ENCODE data around the gene EIF2S2. TPM values are rescaled to one million over a fixed set of nuclear protein-coding genes. Genes with fewer than 3 reads are reported as not detected.
A peak's percentile ranks its signal among the peaks of the same experiment; 100 is the strongest.

Gene EIF2S2
- total RNA-seq, 1 experiment from 2014 or later = 121 TPM

GRCh38 chr20:34085544-34086040, 26.5 kb downstream of the EIF2S2 start:
- RAD21 ChIA-PET (ENCODE audit: low non-redundant PET in 1 of 2, low total read pairs in 2 of 2, uncharacterized antibody in 2 of 2, unreplicated experiment in 2 of 2) = no interaction called here
- H2AFZ ChIP-seq (ENCODE audit: low read depth, low read length, poor library complexity, severe bottlenecking) = no peak overlapping the region
- H3K79me2 ChIP-seq (ENCODE audit: insufficient read depth, low read length) = peaks cover 17% of the 10 kb centered on the region; the same call in 1 of the 2 replicates
- no peak overlapping the region for H3K27ac ChIP-seq (ENCODE audit: low read depth, low read length)
- no peaks in the 10 kb centered on the region for H3K9me2 ChIP-seq (ENCODE audit: insufficient read depth)
- no peaks in the 10 kb centered on the region for H3K27me3 ChIP-seq (ENCODE audit: insufficient read depth, low read length)
- BruUV-seq (replicated peaks) = TSS peak; percentile 4
- POLR2A ChIA-PET = no interaction called here
- no peak for ATAC-seq
- peaks cover 31 to 39% of the 10 kb centered on the region in 2 experiments for H3K36me3 ChIP-seq (ENCODE audit: control insufficient read depth in 1 of 2, insufficient read depth in 2 of 2, low read length in 2 of 2)
- no peak overlapping the region for H3K4me3 ChIP-seq (replicated peaks in 1 of 2; ENCODE audit: low read depth in 1 of 2, low read length in 2 of 2)
- intact Hi-C loops (cut with micrococcal nuclease) = no loop called here
- H3K9ac ChIP-seq (ENCODE audit: low read length) = no peak overlapping the region
- no peaks in the 10 kb centered on the region for H3K9me3 ChIP-seq (ENCODE audit: control insufficient read depth in 1 of 2, insufficient read depth in 1 of 2, low read depth in 1 of 2, low read length in 2 of 2)
- CTCF ChIA-PET = no interaction called here
- no peak overlapping the region for H3K4me2 ChIP-seq (ENCODE audit: low read length)
- H3K4me1 ChIP-seq (ENCODE audit: control insufficient read depth in 1 of 2, insufficient read depth in 2 of 2, low read length in 2 of 2) = 0 out of 4 replicates have a peak, but pooled peaks cover 0 to 4% of the 10 kb centered on the region in 2 experiments
- no peaks in the 10 kb centered on the region for H4K20me1 ChIP-seq (ENCODE audit: insufficient read depth)
- DNase-seq (ENCODE audit: low read depth, low spot score) = no peak
- TF ChIP-seq CTCF (IDR thresholded peaks at IDR 0.05 in 2 of 3, conservative IDR thresholded peaks at IDR 0.05 in 1 of 3; ENCODE audit: borderline replicate concordance in 1 of 3, insufficient read depth in 1 of 3, low read depth in 2 of 3, low read length in 2 of 3) (no peak), RAD21 (IDR thresholded peaks at IDR 0.05; ENCODE audit: low read depth) (no peak), TCF7L2 (IDR thresholded peaks at IDR 0.05; ENCODE audit: borderline replicate concordance, extremely low read depth, insufficient read depth, insufficient read length) (no peak), ELF1 (IDR thresholded peaks at IDR 0.05; ENCODE audit: borderline replicate concordance, low read depth) (no peak), POLR2A (IDR thresholded peaks at IDR 0.05; ENCODE audit: borderline replicate concordance, extremely low read depth, insufficient read depth, insufficient read length) (no peak), CBX3 (IDR thresholded peaks at IDR 0.05; ENCODE audit: low read depth) (no peak), JUND (IDR thresholded peaks at IDR 0.05) (no peak), EZH2 (IDR thresholded peaks at IDR 0.05) (no peak)
- TF ChIP-seq, protein P1, sequence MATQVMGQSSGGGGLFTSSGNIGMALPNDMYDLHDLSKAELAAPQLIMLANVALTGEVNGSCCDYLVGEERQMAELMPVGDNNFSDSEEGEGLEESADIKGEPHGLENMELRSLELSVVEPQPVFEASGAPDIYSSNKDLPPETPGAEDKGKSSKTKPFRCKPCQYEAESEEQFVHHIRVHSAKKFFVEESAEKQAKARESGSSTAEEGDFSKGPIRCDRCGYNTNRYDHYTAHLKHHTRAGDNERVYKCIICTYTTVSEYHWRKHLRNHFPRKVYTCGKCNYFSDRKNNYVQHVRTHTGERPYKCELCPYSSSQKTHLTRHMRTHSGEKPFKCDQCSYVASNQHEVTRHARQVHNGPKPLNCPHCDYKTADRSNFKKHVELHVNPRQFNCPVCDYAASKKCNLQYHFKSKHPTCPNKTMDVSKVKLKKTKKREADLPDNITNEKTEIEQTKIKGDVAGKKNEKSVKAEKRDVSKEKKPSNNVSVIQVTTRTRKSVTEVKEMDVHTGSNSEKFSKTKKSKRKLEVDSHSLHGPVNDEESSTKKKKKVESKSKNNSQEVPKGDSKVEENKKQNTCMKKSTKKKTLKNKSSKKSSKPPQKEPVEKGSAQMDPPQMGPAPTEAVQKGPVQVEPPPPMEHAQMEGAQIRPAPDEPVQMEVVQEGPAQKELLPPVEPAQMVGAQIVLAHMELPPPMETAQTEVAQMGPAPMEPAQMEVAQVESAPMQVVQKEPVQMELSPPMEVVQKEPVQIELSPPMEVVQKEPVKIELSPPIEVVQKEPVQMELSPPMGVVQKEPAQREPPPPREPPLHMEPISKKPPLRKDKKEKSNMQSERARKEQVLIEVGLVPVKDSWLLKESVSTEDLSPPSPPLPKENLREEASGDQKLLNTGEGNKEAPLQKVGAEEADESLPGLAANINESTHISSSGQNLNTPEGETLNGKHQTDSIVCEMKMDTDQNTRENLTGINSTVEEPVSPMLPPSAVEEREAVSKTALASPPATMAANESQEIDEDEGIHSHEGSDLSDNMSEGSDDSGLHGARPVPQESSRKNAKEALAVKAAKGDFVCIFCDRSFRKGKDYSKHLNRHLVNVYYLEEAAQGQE (IDR thresholded peaks at IDR 0.05; ENCODE audit: low read depth) = no peak

Measured in HCT116 (cell line).